ENCODE data around the gene ZBED1.
"Not testable (repeated sequence)": the region's sequence is repeated elsewhere in the genome, so short reads cannot be mapped to it uniquely, and the experiment has no call there.

Gene ZBED1

DNA sequence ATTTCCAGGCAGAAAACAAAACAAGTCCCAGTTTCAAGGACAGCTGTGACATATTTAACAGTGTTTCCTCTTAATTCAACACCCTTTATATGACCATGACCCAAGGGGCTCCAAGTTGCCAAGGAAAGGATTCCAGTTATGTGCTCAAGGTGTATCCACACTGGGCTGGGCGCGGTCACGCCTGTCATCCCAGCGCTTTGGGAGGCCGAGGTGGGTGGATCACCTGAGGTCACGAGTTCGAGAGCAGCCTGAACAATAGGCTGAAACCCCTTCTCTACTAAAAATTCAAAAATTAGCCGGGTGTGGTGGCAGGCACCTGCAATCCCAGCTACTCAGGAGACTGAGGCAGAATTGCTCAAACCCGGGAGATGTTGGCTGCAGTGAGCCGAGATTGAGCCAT, 29.6 kb downstream of the ZBED1 start:
- not testable (repeated sequence) for FAIRE-seq

- FAIRE-seq: not testable (repeated sequence)
These were observed 30.9 kb downstream of the ZBED1 start for GRCh38 chrX:2469852-2470251.

GRCh38 chrX:2469196-2469685, 31.5 kb downstream of the ZBED1 start:
- FAIRE-seq: no peak

DNA sequence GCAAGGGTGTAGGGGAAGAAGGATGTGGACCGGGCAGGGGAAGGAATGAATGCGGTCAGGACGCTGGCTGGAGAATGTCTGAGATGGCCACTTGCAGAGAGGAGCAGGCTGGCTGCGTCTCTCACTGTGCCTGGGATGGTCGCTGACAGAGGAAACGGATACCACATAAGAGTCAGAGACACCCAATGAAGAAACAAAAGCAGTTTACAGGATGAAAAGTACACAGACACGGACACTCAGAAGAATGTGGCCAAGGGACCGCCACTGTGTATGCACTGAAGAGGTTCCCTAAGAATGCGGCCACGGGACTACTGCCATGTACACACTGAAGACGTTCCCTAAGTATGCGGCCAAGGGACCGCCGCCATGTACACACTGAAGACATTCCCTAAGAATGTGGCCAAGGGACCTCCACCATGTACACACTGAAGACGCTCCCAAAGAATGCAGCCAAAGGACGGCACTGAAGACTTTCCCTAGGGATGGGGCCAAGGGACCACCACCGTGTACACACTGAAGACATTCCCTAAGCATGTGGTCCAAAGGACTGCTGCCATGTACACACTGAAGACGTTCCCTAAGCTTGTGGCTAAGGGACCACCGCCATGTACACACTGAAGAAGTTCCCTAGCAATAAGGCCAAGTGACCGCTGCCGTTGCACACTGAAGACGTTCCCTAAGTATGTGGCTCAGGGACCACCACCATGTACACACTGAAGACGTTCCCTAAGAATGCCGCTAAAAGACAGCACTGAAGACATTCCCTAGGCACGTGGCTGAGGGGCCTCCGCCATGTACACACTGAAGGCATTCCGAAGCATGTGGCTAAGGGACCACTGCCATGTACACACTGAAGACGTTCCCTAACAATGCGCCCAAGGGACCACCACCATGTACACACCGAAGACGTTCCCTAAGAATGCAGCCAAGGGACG, 32.2 kb downstream of the ZBED1 start:
- FAIRE-seq: no peak

GRCh38 chrX:2466876-2467656, 33.7 kb downstream of the ZBED1 start:
- FAIRE-seq: no peak

GRCh38 chrX:2464677-2465166, 36.1 kb downstream of the ZBED1 start:
- no peak for FAIRE-seq

GRCh38 chrX:2463973-2464676, 36.7 kb downstream of the ZBED1 start:
- no peak for FAIRE-seq

GRCh38 chrX:2463481-2463880, 37.3 kb downstream of the ZBED1 start:
- not testable (repeated sequence) for FAIRE-seq

- no peak for FAIRE-seq
These were observed 38.0 kb downstream of the ZBED1 start for GRCh38 chrX:2462780-2463179.

DNA sequence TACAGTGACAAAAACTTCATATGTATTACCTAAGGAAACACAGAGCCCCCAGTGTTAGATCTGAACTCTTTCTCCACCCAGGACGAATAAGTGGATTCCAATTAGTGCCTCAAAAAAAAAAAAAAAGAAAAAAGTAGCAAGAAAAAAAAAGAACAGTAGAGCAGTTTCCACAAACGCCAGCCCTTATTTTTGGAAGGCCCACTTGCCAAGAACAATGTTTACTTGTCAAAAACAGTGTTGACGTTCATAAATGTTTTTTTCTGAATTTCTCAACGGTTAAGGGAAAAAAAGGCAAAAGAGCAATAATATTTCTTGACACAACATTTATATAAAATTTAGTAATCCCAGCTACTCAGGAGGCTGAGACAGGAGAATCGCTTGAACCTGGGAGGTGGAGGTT, 38.7 kb downstream of the ZBED1 start:
- no peak for FAIRE-seq

- no peak for FAIRE-seq
These were observed 39.1 kb downstream of the ZBED1 start for GRCh38 chrX:2461711-2462016.

GRCh38 chrX:2460821-2461710, 39.7 kb downstream of the ZBED1 start:
- not testable (repeated sequence) for FAIRE-seq

DNA sequence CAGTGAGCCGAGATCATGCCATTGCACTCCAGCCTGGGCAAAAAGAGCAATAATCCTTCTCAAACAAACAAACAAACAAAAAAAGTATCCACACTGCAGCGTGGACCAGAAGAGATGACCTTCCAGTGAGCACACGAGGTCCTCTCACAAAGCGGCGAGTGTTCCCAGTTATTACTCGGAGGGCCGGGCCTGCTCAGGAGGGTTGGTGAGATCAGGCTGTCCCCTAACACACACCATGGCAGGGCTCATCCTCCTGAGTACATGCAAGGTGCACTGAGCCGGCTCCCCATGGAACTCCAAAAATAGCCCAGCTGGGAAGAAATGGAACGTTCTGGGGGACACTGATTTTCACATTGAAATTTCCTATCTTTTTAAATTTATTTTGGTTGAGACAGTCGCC, 40.7 kb downstream of the ZBED1 start:
- FAIRE-seq: not testable (repeated sequence)

DNA sequence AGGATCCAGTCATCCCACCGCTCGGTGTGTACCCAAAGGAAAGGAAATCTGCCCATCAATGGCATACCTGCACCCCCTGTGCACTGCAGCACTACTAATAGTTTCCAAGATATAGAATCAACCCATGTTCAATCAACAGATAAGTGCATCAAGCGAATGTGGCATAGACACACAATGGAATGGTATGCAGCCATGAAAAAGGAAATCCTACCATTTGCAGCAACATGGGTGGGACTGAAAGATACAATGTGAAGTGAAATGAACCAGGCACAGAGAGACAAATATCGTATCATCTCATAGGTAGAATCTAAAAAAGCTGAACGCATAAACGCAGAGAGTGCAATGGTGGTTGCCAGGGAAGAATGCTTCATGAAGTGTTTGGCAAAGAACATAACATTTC, 42.5 kb downstream of the ZBED1 start:
- FAIRE-seq: no peak

DNA sequence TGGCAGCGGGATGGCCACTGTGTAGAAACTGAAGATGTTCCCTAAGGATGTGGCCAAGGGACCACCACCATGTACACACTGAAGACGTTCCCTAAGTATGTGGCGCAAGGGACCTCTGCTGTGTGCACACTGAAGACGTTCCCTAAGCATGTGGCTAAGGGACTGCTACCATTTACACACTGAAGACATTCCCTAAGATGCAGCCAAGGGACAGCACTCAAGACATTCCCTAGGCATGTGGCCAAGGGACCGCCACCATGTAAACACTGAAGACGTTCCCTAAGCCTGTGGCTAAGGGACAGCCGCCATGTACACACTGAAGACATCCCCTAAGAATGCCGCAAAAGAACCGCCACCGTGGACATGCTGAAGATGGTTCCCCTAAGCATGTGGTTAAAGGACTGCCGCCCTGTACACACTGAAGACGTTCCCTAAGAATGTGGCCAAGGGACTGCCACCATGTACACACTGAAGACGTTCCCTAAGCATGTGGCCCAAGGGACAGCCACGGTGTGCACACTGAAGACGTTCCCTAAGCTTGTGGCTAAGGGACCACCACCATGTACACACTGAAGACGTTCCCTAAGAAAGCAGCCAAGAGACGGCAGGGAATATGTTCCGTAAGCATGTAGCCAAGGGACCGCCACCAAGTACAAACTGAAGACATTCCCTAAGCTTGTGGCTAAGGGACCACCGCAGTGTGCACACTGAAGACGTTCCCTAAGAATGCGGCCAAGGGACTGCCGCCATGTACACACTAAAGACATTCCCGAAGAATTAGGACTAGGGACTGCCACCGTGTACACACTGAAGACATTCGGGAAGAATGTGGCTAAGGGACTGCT, 43.3 kb downstream of the ZBED1 start:
- no peak for FAIRE-seq

DNA sequence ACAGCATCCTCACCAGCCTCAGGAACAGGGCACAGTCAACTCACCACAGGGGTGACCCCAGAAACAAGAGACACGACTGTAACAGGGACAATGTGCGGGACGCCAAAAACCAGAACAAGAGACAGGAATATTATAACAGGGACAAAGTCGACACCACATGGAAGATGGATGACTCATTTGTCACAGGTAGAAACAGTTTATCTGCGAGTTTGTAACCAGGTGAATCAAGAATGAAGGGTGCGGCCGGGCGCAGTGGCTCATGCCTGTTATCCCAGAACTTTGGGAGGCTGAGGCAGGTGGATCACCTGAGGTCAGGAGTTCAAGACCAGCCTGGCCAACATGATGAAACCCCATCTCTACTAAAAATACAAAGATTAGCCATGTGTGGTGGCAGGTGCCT, 44.7 kb downstream of the ZBED1 start:
- not testable (repeated sequence) for FAIRE-seq

DNA sequence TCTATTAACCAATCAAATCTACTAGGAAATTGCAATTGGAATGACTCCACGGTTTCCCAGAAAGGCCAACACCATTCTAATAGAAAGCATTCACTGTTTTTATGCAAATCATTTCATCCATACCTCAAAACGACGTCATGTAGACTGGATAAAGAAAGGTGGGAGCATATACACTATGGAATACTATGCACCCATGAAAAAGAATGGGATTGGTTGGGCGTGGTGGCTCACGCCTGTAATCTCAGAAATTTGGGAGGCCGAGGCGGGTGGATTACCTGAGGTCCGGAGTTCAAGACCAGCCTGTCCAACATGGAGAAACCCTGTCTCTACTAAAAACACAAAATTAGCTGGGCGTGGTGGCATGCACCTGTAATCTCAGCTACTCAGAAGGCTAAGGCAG, 46.2 kb downstream of the ZBED1 start:
- not testable (repeated sequence) for FAIRE-seq

DNA sequence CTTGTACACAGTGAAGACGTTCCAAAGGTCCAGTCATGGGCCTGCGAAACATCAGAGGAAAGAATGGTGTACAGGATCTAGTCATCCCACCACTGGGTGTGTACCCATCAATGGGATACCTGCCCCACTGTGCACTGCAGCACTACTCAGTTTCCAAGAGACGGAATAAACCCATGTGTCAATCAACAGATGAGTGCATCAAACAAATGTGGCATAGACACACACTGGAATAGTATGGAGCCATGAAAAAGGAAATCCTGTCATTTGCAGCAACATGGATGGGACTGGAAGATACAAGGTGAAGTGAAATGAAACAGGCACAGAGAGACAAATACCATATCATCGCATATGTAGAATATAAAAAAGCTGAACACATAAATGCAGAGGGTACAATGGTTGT, 48.0 kb downstream of the ZBED1 start:
- FAIRE-seq: no peak

DNA sequence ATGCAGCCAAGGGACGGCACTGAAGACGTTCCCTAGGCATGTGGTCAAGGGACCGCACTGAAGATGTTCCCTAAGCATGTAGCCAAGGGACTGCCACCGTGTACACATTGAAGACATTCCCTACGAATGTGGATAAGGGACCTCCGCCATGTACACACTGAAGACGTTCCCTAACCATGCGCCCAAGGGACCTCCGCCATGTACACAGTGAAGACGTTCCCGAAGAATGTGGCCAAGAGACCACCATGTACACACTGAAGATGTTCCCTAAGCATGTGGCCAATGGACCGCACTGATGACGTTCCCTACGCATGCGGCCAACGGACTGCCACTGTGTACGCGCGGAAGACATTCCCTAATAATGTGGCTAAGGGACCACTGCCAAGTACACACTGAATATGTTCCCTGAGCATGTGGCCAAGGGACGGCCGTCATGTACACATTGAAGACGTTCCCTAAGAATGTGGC, 48.4 kb downstream of the ZBED1 start:
- FAIRE-seq: no peak

- no peak for FAIRE-seq
These were observed 49.1 kb downstream of the ZBED1 start for GRCh38 chrX:2451501-2452316.
